Endothelial cell of umbilical vein (primary cell): ENCODE data around the gene HEYL. TPM values are rescaled to one million over a fixed set of nuclear protein-coding genes. Genes with fewer than 3 reads are reported as not detected.

Experiments used
- BruUV-seq: library from RNA; stranded (reverse); fragments of 400-500 nt; replicated peaks from 2 replicates; lab custom pipeline; 2021; lab: Mats Ljungman, UMichigan
- CTCF ChIA-PET: fragments of 300-600, 350-600 bp; sonication (Branson Sonifier 250); formaldehyde crosslinking; loops from one replicate; lab custom pipeline; 2021; ENCODE audit warnings: antibody characterized with exemption, inconsistent platforms; lab: Charles Lee
- POLR2A ChIA-PET: fragments of 300-600, 350-600 bp; sonication (Branson Sonifier 250); formaldehyde crosslinking; loops from one replicate; lab custom pipeline; 2021; ENCODE audit warnings: antibody characterized with exemption, inconsistent platforms; lab: Charles Lee
- DNase-seq: peaks from one replicate; pipeline ENCODE4 v3.0.0-alpha.2; 2011; ENCODE audit warnings: low read depth, low spot score
- FAIRE-seq: peaks from 2 replicates; lab custom pipeline; 2011; peaks lifted over from hg19 to GRCh38; lab: Jason Lieb, UNC
- H2AFZ ChIP-seq: 2 replicates; pipeline ENCODE4 v1.6.0; 2012; ENCODE audit warnings: low read depth, low read length, control low read depth, inconsistent platforms
- H3K27ac ChIP-seq: 2 replicates; pipeline ENCODE4 v1.5.1; 2011; ENCODE audit warnings: low read depth, mild to moderate bottlenecking, control low read depth, low read length, moderate library complexity; ENCODE audit not compliant: insufficient read depth
- H3K27me3 ChIP-seq, 2 experiments: 2 replicates each; pipeline versions ENCODE4 v1.6.0 to v1.6.1; 2011; ENCODE audit warnings: low read length in 2 of 2, mixed read lengths in 1 of 2; ENCODE audit not compliant: control insufficient read depth in 2 of 2, insufficient read depth in 2 of 2
- H3K36me3 ChIP-seq, 2 experiments: 2 replicates in 1 of 2; 3 replicates in 1 of 2; pipeline ENCODE4 v1.5.1; 2011; ENCODE audit warnings: low read length in 2 of 2, mild to moderate bottlenecking in 1 of 2, moderate library complexity in 1 of 2; ENCODE audit not compliant: control insufficient read depth in 2 of 2, insufficient read depth in 2 of 2; ENCODE audit errors: extremely low read depth in 1 of 2
- H3K4me1 ChIP-seq: 3 replicates; pipeline ENCODE4 v1.5.1; 2011; ENCODE audit warnings: mild to moderate bottlenecking, low read length; ENCODE audit not compliant: control insufficient read depth, insufficient read depth; ENCODE audit errors: extremely low read depth
- H3K4me2 ChIP-seq: 2 replicates; pipeline ENCODE4 v1.6.1; 2011; ENCODE audit warnings: low read length, control low read depth, mixed read lengths; ENCODE audit not compliant: insufficient read depth
- H3K4me3 ChIP-seq, 3 experiments: fragments of 200-600 bp in 1 of 3; sonication (generic), shearing (Covaris generic) in 1 of 3; replicated peaks in 1 of 3; 2 replicates each; pipeline ENCODE4 v1.5.1; 2011 to 2016; ENCODE audit warnings: control low read depth in 3 of 3, low read length in 3 of 3, mild to moderate bottlenecking in 2 of 3, inconsistent platforms in 1 of 3, low read depth in 1 of 3, moderate library complexity in 1 of 3; ENCODE audit not compliant: insufficient read depth in 1 of 3
- H3K79me2 ChIP-seq: 2 replicates; pipeline ENCODE4 v1.6.0; 2012; ENCODE audit warnings: low read length, inconsistent platforms; ENCODE audit not compliant: control insufficient read depth, insufficient read depth
- H3K9ac ChIP-seq: replicated peaks from 2 replicates; pipeline ENCODE3; 2011; ENCODE audit warnings: low read length, control low read depth; ENCODE audit not compliant: insufficient read depth; ENCODE audit errors: extremely low read depth
- H3K9me1 ChIP-seq: replicated peaks from 3 replicates; pipeline ENCODE4 v1.6.0; 2011; ENCODE audit warnings: mild to moderate bottlenecking, low read length; ENCODE audit not compliant: control insufficient read depth, insufficient read depth; ENCODE audit errors: extremely low read depth
- H3K9me3 ChIP-seq: replicated peaks from 2 replicates; pipeline ENCODE4 v1.5.1; 2012; ENCODE audit warnings: low read length, inconsistent platforms; ENCODE audit not compliant: control insufficient read depth, insufficient read depth
- H4K20me1 ChIP-seq: replicated peaks from 2 replicates; pipeline ENCODE3; 2011; ENCODE audit warnings: mild to moderate bottlenecking, low read length; ENCODE audit not compliant: control insufficient read depth, insufficient read depth; ENCODE audit errors: extremely low read depth
- CTCF ChIP-seq, 2 donors: IDR thresholded peaks; 1 replicate in 1 of 2; 2 replicates in 1 of 2; pipeline ENCODE4 v1.5.1; 2011; ENCODE audit warnings: low read length in 2 of 2, mild to moderate bottlenecking in 2 of 2, moderate library complexity in 2 of 2, control low read depth in 1 of 2, inconsistent platforms in 1 of 2, low read depth in 1 of 2; ENCODE audit not compliant: insufficient read depth in 1 of 2; ENCODE audit errors: extremely low read depth in 1 of 2
- EZH2 ChIP-seq: IDR thresholded peaks from 2 replicates; pipeline ENCODE4 v1.6.1; 2012; ENCODE audit warnings: borderline replicate concordance, low read depth, mild to moderate bottlenecking, moderate library complexity, low read length, inconsistent platforms; ENCODE audit not compliant: severe bottlenecking
- FOS ChIP-seq: IDR thresholded peaks from 2 replicates; pipeline ENCODE4 v1.6.1; 2011; ENCODE audit warnings: mild to moderate bottlenecking, low read length, moderate library complexity, borderline replicate concordance; ENCODE audit not compliant: insufficient read depth
- GATA2 ChIP-seq: IDR thresholded peaks from 2 replicates; pipeline ENCODE4 v1.7.0; 2011; ENCODE audit warnings: low read depth, mild to moderate bottlenecking, moderate library complexity, mixed read lengths, low read length; ENCODE audit not compliant: insufficient read length, insufficient read depth
- JUN ChIP-seq: IDR thresholded peaks from 2 replicates; pipeline ENCODE4 v1.6.1; 2011; ENCODE audit warnings: borderline replicate concordance, low read depth; ENCODE audit not compliant: insufficient read length, insufficient read depth
- MAX ChIP-seq: IDR thresholded peaks from 2 replicates; pipeline ENCODE4 v1.6.1; 2011; ENCODE audit not compliant: insufficient read depth, insufficient read length
- MYC ChIP-seq: IDR thresholded peaks from one replicate; pipeline ENCODE4 v1.6.1; 2011; ENCODE audit warnings: mild to moderate bottlenecking, low read depth, low read length
- POLR2A ChIP-seq: IDR thresholded peaks from 2 replicates; pipeline ENCODE4 v1.6.1; 2012; ENCODE audit warnings: low read depth, mild to moderate bottlenecking, control low read depth, low read length
- POLR2AphosphoS5 ChIP-seq: IDR thresholded peaks from 2 replicates; pipeline ENCODE4 v1.6.1; 2012; ENCODE audit warnings: low read depth, mild to moderate bottlenecking, control low read depth, low read length, moderate library complexity; ENCODE audit not compliant: insufficient read depth
- dilution Hi-C: fragments of 300-500 bp; cut with MboI; formaldehyde crosslinking; loops from one replicate; pipeline ENCODE4 v1.15.0; 2019; ENCODE audit warnings: low sequenced_read_pairs; ENCODE audit not compliant: extremely low pct_ligation_motif_present
- intact Hi-C: fragments of 100-400 bp; cut with micrococcal nuclease; formaldehyde crosslinking; loops from one replicate; pipeline ENCODE4 v1.10.0; 2022
- polyA plus RNA-seq, 4 experiments: library from polyadenylated mRNA; depleted of rRNA in 3 of 4; stranded (reverse) in 3 of 4; unstranded in 1 of 4; fragments of >200 nt; gene quantifications; 2 replicates each; pipeline versions ENCODE4 v1.2.1 to v1.2.3, GENCODE V29; 2011 to 2012; ENCODE audit warnings: missing spikeins in 1 of 4
- total RNA-seq: library from RNA; stranded (reverse); gene quantifications from 2 replicates; pipeline ENCODE4 v1.2.3, GENCODE V29; 2021

Gene HEYL
- total and polyA plus RNA-seq, 2 donors (not counting 3 experiments of a cell fraction or from before 2014, with no cell fraction given): not detected

DNA sequence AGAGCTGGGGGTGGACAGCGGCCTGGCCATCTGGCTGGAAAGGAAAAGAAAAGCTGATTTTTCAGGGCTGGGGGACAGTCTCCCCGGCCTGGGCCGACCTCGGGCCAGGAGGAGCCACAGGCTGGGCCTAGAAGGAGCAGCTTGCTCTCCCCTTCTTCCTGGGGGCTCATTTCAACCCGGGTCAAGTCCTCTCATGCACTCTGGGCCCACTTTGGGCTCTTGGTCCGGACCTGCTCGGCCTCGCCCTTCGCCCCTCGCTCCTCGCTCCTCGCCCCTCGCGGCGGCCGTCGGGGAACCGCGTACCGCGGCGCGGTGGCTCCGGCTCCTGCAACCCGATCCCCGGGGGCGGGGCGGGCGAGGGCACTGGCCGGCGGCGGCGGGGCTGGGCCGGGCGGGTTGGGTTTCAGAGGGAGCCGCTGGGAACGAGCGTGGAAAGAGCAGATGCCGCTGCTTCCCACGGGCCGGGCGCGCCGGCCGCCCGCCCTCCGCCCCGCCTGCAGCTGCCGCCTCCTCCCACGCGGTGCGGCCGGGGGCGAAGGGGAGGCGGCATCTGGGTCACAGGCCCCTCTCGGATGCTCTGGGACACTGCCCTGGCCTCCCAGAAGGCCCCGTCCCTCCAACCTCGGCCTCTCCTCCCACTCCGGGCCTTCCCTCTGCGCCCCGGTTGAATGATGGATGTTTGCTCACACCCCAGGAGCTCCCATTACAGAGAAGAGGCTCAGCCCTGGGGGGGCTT lies 6.6 kb downstream of the HEYL start:
- no TSS peak for BruUV-seq
- ChIA-PET CTCF (interaction anchor here (0.8 to 3.1 kb wide), 5 partner anchors 9 to 26 kb away, joined by 4 to 14 read pairs (median 6); no protein-coding TSS in a partner anchor), POLR2A (interaction anchor here (0.6 kb wide), 1 partner anchor 27 kb away, joined by 5 read pairs; no protein-coding TSS in a partner anchor)
- H3K79me2 ChIP-seq: no peaks in the 10 kb centered on the region
- FAIRE-seq (no peak), DNase-seq (peak; percentile 38)
- H3K4me2 ChIP-seq: no peak overlapping the region
- no peaks in the 10 kb centered on the region for H4K20me1 ChIP-seq
- dilution Hi-C loops: no loop called here
- no peaks in the 10 kb centered on the region for H3K4me1 ChIP-seq
- no peaks in the 10 kb centered on the region for H3K9me3 ChIP-seq
- TF ChIP-seq CTCF (IDR thresholded peaks at IDR 0.05; ENCODE audit: extremely low read depth in 1 of 2, insufficient read depth in 1 of 2, low read depth in 1 of 2, low read length in 2 of 2) (no peak), EZH2 (peak; percentile 77)
- H3K9me1 ChIP-seq: no peaks in the 10 kb centered on the region
- H3K27ac ChIP-seq: no peak overlapping the region
- intact Hi-C loops: no loop called here
- H3K36me3 ChIP-seq: no peaks in the 10 kb centered on the region
- peaks cover 59 to 70% of the 10 kb centered on the region in 2 experiments for H3K27me3 ChIP-seq
- no peak overlapping the region for H2AFZ ChIP-seq
- H3K9ac ChIP-seq: no peak overlapping the region
- no peak overlapping the region for H3K4me3 ChIP-seq

- no peaks in the 10 kb centered on the region for H3K36me3 ChIP-seq
- TF ChIP-seq MAX: no peak
- TF ChIP-seq EZH2: no peak
- TF ChIP-seq MYC: no peak
- TF ChIP-seq GATA2: no peak
- no peak for TF ChIP-seq JUN
- TF ChIP-seq CTCF (IDR thresholded peaks at IDR 0.05; ENCODE audit: extremely low read depth in 1 of 2, insufficient read depth in 1 of 2, low read depth in 1 of 2, low read length in 2 of 2): no peak
- TF ChIP-seq POLR2AphosphoS5: no peak
- TF ChIP-seq FOS: no peak
- TF ChIP-seq POLR2A: no peak
- peaks cover 54 to 65% of the 10 kb centered on the region in 2 experiments for H3K27me3 ChIP-seq
- intact Hi-C loops: no loop called here
- no peak for DNase-seq
- no peaks in the 10 kb centered on the region for H3K79me2 ChIP-seq
- dilution Hi-C loops: no loop called here
- CTCF ChIA-PET: interaction anchor here (0.8 to 3.1 kb wide), 4 partner anchors 9 to 26 kb away, joined by 4 to 14 read pairs (median 8); no protein-coding TSS in a partner anchor
- no peaks in the 10 kb centered on the region for H3K9me3 ChIP-seq
- no TSS peak for BruUV-seq
- no peak overlapping the region for H3K4me2 ChIP-seq
- no peak overlapping the region for H3K9ac ChIP-seq
- no peaks in the 10 kb centered on the region for H3K9me1 ChIP-seq
- no peak overlapping the region for H3K27ac ChIP-seq
- H2AFZ ChIP-seq: no peak overlapping the region
- no peak overlapping the region for H3K4me3 ChIP-seq
- no peaks in the 10 kb centered on the region for H4K20me1 ChIP-seq
- POLR2A ChIA-PET: no interaction called here
- no peaks in the 10 kb centered on the region for H3K4me1 ChIP-seq
- FAIRE-seq: no peak
Measured at GRCh38 chr1:39632323-39632681, 7.1 kb downstream of the HEYL start.
